Occipital lobe (tissue), 2 donors: ENCODE measurements around the gene TTC12. TPM values are rescaled to one million over a fixed set of nuclear protein-coding genes. Genes with fewer than 3 reads are reported as not detected.

Experiments used
- DNase-seq: peaks from one replicate; lab custom pipeline; 2025; lab: John Stamatoyannopoulos, UW
- total RNA-seq: library from RNA; depleted of rRNA; stranded (reverse); fragments of >200 nt; gene quantifications from one replicate; pipeline ENCODE4 v1.2.3, GENCODE V29; 2014

Gene TTC12
- total RNA-seq, 1 donor from 2014 or later, result 1.4 TPM

DNA sequence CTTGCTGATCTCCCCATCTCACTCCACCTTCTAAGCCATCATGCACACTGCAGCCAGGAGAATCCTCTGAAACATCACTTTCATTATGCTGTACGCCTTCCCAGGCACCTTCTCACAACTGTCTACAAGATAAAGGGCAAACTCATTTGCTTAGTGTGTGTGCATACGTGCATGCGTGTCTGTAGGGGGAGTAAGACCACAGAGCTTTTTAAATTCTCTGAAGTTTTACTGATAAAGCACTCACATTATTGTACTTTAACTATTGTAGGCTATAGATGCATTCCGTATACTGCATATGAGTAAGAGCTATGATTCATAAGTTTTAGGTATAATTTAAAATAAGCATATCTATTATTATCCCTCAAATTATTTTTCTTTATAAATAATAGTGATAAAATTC, 57.9 kb downstream of the TTC12 start:
- no peak for DNase-seq

DNA sequence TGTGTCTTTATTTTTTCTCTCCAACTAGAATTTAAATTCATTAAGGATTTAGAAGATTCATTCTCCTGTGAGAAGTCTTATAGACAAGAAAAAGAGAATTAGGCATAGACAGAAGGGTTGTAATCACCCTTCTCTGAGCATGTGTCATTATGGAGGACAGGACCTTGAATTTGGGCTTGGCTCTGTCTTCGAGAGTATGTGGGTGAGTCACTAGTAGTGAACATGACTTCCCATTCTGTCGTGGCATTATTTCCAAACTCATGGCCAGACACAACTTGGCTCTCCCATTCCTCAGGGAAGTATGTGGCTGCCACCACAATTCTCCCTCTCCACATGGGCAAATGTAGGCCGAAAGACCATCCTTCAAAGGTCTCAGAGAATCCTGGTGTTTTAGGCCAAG, 58.9 kb downstream of the TTC12 start:
- no peak for DNase-seq

DNA sequence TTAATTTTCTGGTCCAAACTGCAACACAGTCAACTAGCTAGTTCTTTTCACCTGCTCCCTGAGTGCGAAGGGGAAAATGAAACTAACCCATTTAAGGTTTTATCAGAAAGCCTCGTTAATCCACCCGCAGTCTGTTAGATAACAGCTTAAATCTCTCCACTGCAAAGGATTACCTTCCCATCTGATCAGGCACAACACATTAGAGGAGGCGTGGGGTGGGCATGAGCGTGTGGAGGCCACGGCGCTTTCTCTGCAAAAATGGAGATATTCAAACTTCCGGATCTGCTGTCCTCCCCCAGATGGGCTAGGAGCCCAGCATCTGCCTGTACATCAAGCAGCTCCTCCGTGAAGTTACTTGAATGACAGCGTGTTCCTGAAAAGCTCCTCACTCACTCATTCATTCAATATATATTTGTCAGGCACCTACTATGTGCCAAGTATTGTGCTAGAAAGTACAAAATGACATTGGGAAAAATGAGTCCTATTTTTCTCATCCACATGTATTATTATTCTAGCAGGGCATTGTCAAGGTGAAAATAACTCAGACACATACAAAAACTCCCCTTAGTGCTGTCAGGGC, 59.7 kb downstream of the TTC12 start:
- no peak for DNase-seq

DNA sequence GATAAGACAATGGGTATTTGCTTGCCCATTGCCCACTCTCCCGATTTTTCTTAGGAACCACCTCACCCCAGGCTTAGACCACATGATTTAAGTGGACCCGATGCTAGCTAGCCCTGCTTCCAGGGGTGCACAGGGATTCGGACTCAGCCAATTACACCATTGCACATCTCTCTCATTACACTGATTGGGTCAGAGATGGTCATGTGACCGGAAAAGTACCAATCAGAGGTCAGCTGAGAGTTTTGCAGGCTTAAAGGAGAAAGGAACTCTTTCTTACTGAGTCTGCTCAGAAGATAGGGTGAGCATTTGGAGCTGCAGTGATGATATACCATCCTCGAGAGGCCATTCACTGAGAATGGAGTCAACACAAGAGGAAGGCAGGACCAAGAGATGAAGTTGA, 61.0 kb downstream of the TTC12 start:
- no peak for DNase-seq

DNA sequence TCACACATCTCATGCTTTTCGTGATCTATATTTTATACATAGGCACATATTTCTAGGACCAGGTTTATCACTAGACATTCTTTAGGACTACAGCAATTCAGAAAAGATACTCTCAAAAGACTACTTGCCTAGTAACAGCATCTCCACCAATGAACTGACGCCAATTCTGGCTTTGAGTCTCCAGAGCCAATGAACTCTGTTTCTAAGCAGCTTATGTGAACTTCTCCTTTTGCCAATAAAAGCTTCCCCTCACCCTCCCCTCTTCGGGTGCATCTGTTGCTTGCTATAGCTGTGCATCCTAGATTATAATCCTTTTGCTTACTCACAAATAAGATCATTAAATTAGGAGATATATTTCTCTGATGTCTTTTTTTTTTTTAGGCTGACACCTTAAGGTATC, 61.8 kb downstream of the TTC12 start:
- DNase-seq, result no peak

DNA sequence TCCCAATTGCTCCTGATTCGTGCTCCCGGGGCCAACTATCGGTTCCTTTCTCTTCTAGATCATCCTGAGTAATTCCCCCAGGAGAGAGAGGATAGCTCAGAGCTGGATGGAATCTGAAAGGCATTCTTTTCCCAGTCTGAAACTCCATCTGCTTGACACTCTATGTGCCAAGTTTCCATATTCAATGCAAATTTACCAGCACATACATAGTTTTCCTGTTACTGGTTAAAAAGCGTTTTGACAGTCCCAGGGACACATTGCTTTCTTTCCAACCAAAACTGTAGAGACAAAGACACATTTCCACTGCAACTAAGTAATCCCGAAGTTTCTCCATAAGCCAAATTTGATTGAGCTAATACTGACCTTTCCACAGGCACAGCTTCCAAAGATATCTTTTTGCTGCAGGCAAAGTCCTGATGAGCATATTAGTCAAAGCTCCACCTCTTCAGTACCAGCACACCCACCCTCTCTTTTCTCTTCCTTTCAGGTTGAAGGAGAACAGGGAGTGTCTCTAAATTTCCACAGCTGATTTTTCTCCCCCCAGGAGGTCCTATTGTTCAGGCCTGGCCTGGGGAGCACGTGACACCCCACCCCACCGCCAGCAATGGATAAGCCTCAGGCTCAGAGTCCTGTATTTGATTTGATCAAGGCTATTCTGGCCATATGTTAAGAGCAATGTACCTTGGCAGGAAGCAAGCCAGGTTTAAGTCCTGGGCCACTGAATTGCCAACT, 63.5 kb downstream of the TTC12 start:
- no peak for DNase-seq

DNA sequence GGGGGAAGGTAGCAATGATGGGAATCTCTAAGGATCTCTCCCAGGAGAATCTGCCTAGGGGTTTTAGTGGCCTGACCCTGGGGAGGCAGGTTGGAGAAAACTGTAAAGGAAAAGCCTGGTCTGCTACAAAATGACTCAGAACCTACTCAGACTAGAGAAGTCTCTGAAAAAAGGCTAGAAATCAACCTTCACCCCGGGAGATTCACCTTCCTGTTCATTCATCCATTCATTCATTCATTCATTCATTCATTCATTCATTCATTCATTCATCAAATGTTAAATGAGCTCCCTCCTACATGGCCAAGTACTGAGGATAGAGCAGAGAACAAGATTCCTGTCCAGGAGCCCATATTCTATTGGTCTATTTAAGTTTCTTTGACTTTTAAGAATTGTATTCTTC, 64.3 kb downstream of the TTC12 start:
- no peak for DNase-seq

DNA sequence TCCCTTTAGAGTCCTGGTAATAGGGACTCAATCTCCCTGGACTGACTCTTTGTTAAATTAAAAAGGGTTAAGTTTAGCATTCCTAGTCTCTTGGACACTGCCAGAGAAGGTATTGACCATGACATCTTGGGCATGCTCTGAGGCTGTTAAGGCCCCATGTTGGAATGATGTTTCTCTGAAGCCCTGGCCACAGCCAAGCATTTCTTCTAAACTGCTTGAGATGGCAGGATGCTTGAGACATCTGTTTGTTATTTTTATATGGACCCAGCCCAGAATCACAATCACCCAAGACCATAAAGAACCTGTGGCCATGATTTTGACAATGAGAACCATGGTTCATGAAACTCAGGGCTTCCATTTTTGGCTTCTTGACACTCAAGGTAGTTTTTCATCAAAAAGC, 67.7 kb downstream of the TTC12 start:
- no peak for DNase-seq

DNA sequence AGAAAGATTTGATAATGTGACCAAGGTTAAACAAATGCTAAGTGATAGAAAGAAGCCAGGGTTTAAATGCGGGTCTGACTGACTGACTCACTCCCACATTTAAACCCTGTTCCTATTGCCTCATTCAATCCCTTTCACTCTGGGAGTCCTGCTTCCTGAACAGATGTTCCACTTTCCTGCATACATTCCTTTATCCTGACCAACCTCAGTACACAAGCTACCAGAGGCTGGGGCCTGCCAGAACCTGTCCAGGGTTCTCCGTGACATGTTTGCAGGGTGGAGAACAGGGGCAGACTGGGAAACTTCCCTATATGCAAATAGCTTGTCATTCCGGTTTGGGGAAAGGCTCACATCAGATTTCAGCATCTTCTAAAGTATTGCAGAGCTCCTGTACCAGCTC, 70.2 kb downstream of the TTC12 start:
- no peak for DNase-seq

DNA sequence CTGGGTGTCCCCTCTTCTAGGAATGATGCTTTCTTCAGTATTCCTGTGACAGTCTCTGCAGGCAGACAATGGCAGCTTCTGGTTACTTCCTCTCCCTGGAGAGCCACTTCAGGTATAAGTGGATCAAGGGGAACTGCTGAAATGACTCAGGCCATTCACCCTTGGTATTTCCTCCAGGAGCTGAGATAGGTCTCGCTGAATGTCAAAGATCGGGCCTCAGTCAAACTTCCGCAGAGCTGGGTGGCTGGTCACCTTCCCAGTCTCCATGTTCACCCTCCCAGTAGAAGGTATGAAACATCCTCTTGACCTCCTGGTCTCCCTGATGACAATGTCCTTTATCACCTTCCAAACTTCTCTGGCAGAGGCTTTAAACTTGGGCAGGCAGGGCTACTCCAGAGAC, 71.4 kb downstream of the TTC12 start:
- DNase-seq, result no peak

DNA sequence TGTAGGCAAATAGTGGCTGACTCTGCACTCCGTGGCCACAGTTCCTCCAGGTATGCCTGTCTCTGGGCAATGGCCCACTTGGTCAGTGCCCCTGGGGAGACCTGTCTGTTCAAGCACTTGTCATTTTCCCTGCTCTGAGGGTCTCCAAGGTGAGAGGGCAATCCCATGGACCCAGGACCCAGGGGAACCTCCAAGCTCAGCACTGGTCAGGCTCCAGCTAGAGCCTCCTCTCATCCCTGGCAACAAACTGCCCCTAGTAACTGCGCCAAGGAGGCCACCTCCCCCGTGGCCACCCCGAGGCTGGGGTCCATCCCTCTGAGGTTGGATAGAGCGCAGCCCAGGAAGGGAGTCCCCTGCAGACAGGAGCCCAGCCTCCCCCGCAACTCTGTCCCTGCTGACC, 72.5 kb downstream of the TTC12 start:
- DNase-seq, result no peak

DNA sequence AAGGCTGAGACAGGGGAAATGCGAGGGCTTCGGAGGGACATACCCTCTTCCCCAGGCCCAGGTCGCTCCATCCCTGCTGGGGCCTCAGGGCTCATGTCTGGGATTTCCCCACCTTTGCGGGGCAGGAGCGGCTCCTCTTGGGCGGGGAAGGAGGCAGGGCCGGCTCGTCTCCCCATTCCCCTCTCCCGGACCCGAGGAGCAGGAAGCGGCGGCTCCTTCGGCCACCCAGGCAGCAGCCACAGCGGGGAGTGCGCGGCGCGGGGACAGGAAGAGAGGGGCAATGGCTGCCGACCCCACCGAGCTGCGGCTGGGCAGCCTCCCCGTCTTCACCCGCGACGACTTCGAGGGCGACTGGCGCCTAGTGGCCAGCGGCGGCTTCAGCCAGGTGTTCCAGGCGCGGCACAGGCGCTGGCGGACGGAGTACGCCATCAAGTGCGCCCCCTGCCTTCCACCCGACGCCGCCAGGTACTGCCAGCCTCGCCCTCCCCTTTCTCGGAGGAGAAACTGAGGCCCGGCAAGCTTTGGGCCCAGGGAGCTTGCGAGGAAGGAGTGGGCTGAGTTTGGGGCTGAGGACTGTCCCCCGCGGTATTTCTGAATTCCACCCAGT, 73.3 kb downstream of the TTC12 start, which contains the start of gene ANKK1:
ANKK1 (plus strand) TSS at position 175 of the 607 bp plus-strand sequence; CDS start at position 281, 106 bp downstream.
- no peak for DNase-seq

DNA sequence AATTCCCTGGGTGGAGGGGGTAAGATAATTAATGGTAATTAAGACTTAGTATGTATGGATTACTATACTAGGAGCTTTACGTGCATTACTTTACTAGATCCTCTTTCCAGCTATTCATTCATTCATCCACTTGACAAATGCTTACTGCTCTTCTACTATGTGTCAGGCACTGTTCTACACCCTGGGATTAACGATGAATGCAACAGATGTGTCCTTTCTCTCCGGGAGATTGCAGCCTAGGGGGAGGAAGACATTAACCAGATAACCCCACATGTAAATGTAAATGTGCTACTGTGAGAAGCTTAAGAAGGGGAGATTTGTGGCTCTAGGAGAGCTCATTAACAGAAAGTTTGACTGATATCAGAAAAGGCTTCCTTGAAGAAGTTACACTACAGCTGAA, 74.9 kb downstream of the TTC12 start:
- DNase-seq, result no peak

DNA sequence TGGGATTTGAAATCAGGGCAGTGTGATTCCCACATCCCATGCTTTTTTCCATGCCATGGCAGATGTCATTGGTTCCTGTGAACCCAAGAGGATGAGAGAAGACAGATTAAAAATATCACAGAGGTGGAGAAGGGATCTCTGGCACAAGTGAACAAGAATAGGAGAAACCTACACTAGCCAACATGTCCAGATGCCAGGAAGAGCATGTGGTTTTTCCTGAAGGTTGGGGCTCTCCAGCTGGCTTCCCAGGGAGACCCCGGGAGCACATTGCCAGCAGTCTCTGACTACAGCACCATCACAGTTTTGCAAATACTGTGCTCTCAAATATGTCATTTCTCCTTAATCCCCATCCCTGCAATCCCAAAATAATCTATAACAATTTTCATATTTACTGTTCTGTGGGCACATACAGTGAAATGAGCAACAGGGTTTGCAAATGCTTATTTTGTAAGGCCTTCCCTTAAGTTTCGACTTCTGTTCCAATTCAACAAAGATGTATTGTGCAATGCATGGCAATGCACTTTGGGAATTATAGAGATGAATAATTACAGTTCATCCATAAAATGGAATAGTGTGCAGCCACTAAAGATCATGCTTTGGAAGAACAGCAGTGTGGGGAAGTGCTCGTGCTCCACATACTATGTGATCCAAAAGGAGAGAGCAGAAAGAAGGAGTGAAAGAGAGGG, 78.0 kb downstream of the TTC12 start:
- no peak for DNase-seq

DNA sequence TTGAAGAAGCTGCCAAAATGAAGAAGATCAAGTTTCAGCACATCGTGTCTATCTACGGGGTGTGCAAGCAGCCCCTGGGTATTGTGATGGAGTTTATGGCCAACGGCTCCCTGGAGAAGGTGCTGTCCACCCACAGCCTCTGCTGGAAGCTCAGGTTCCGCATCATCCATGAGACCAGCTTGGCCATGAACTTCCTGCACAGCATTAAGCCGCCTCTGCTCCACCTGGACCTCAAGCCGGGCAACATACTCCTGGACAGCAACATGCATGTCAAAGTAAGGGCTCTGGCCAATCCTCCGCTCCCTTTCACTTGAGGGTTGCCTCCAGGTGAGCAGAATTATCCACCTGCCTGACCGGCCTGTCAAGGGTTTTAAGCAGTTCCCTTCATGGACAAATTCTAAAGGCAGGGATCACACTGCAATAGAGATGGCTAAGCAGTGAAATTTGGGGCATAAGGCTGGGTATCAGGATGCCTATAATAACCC, 79.2 kb downstream of the TTC12 start:
- no peak for DNase-seq

DNA sequence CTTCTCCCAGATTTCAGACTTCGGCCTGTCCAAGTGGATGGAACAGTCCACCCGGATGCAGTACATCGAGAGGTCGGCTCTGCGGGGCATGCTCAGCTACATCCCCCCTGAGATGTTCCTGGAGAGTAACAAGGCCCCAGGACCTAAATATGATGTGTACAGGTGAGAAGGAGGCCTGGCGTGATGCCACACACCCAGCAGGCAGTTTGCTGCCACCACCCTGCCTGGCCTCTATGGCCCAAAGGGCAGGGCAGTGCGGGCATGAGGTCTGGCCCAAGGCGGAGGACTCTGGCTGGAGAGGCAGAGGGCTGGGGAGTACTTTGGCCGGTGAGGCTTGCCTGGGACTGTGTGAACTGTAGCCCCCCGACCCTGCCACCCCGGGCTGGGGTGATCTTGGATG, 80.5 kb downstream of the TTC12 start:
- DNase-seq, result no peak

DNA sequence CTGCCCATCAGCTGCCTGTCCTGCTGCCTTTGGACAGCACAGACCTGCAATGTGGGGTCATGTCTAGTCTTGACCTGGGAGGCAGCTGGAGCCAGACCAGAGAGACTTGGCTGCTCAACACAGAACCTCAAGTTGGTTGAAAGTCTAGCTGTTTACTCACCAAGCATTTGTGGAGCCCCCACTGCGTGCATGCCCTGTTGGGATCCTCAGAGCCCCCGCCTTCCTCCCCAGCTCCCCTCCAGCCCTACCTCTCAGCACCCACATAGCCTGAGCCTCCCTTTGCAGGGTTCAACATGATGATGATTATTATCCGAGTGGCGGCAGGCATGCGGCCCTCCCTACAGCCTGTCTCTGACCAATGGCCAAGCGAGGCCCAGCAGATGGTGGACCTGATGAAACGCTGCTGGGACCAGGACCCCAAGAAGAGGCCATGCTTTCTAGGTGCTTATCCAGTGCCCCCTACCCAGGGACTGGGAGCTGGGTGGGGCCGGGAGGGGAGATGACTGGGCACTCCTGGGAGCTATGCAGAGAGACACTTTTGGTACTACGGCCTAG, 81.5 kb downstream of the TTC12 start:
- DNase-seq, result no peak

DNA sequence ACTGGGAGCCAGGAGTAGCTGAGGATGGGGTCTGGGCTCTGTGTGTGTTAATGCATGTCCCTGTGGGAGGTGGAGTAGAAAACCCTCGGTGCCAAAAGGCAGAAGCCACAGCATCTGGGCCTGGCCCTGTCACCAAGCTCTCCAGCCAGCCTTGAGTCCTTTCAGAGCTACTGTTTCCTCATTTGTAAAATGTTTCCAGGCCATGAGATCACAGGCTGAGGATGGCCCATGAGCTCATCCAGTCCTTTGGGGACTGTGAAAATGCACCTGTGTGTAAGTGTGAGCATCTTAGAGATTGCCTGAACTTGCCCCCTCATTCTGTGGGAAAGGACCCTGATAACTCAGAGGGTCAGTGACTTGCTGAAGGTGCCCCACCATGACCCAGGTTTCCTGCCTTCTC, 82.3 kb downstream of the TTC12 start:
- DNase-seq, result no peak

DNA sequence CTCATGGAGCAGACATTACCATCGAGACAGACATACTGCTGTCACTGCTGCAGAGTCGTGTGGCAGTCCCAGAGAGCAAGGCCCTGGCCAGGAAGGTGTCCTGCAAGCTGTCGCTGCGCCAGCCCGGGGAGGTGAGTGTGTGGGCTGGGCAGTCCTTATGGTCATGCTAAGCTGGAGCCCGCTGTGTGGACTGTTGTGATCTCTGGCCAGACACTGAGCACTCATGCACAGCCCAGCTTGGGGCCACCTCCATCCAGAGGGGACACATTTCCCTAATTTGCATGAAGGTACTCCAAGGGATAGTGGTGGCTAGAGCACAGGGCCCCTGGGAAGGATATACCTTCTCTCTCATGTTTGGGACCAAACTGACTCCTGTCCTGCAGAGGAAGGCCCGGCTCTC, 82.8 kb downstream of the TTC12 start:
- DNase-seq, result no peak

DNA sequence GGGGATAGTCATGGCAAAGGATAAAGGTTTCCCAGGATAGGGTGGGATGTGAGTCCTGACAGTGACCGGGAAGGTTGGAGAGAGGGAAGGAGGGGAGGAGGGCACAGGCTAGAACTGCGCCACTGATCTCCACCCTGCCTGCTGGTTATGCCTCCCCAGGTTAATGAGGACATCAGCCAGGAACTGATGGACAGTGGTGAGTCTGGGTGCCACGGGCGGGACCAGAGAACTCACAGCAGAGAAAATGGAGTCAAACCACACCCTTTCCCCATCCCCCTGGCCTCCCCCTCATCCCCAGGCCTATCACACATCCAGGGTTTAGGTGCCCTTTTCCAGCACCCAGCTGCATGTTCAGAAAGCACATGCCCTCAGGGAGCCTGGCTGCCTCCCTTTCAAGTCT, 83.4 kb downstream of the TTC12 start:
- DNase-seq, result no peak

DNA sequence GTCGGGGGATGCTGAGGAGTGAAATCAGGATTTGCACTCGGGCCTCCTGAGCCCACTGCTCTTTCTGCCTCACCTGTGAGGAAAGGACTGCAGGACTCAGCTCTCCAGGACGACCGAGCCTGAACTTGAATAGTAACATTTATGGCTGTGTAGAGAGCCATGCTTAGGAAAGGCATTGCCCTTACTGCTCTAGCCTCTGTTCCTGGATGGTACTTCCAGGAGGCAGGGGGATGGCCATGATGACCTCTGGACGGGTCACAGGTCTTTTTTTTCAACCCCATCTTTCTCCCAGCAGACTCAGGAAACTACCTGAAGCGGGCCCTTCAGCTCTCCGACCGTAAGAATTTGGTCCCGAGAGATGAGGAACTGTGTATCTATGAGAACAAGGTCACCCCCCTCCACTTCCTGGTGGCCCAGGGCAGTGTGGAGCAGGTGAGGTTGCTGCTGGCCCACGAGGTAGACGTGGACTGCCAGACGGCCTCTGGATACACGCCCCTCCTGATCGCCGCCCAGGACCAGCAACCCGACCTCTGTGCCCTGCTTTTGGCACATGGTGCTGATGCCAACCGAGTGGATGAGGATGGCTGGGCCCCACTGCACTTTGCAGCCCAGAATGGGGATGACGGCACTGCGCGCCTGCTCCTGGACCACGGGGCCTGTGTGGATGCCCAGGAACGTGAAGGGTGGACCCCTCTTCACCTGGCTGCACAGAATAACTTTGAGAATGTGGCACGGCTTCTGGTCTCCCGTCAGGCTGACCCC, 84.5 kb downstream of the TTC12 start:
- no peak for DNase-seq
